Fibroblast of lung (primary cell): Measurements from ENCODE around the gene FBXO38. TPM values are rescaled to one million over a fixed set of nuclear protein-coding genes. Genes with fewer than 3 reads are reported as not detected.

Experiments used
- DNase-seq, 2 donors: peaks; one replicate each; pipeline versions ENCODE4 v3.0.0 to v3.0.0-alpha.2; 2010; ENCODE audit warnings: low read depth in 2 of 2
- H2AFZ ChIP-seq: 2 replicates; pipeline ENCODE4 v1.5.1; 2012; ENCODE audit warnings: low read length, control low read depth, inconsistent platforms
- H3K27ac ChIP-seq: 2 replicates; pipeline ENCODE4 v1.5.1; 2011; ENCODE audit warnings: low read length, control low read depth; ENCODE audit not compliant: insufficient read depth
- H3K27me3 ChIP-seq: 2 replicates; pipeline ENCODE4 v1.5.1; 2011; ENCODE audit warnings: mild to moderate bottlenecking, low read length; ENCODE audit not compliant: control insufficient read depth, insufficient read depth
- H3K36me3 ChIP-seq: 2 replicates; pipeline ENCODE4 v1.5.1; 2011; ENCODE audit warnings: low read length; ENCODE audit not compliant: control insufficient read depth, insufficient read depth
- H3K4me1 ChIP-seq: 2 replicates; pipeline ENCODE4 v1.5.1; 2011; ENCODE audit warnings: low read length; ENCODE audit not compliant: control insufficient read depth, insufficient read depth; ENCODE audit errors: extremely low read depth
- H3K4me2 ChIP-seq: 2 replicates; pipeline ENCODE4 v1.5.1; 2011; ENCODE audit warnings: low read length, control low read depth; ENCODE audit not compliant: insufficient read depth; ENCODE audit errors: extremely low read depth
- H3K4me3 ChIP-seq, 4 experiments: fragments of 200-600 bp in 1 of 4; sonication (generic) in 1 of 4; replicated peaks in 1 of 4; 2 replicates each; pipeline ENCODE4 v1.5.1; 2011 to 2016; ENCODE audit warnings: low read length in 4 of 4, low read depth in 3 of 4, mild to moderate bottlenecking in 3 of 4, control low read depth in 2 of 4, inconsistent platforms in 1 of 4, mixed read lengths in 1 of 4; ENCODE audit not compliant: insufficient read depth in 1 of 4; ENCODE audit errors: control extremely low read depth in 1 of 4
- H3K79me2 ChIP-seq: 2 replicates; pipeline ENCODE4 v1.5.1; 2012; ENCODE audit warnings: mild to moderate bottlenecking, low read length, inconsistent platforms; ENCODE audit not compliant: control insufficient read depth, insufficient read depth
- H3K9ac ChIP-seq: 2 replicates; pipeline ENCODE4 v1.5.1; 2011; ENCODE audit warnings: mild to moderate bottlenecking, low read length, control low read depth; ENCODE audit not compliant: insufficient read depth
- H3K9me3 ChIP-seq: 2 replicates; pipeline ENCODE4 v1.5.1; 2012; ENCODE audit warnings: low read depth, low read length; ENCODE audit not compliant: control insufficient read depth, insufficient read depth
- H4K20me1 ChIP-seq: 2 replicates; pipeline ENCODE4 v1.5.1; 2011; ENCODE audit warnings: low read length; ENCODE audit not compliant: control insufficient read depth, insufficient read depth; ENCODE audit errors: extremely low read depth
- EZH2 ChIP-seq: IDR thresholded peaks from 2 replicates; pipeline ENCODE4 v1.5.1; 2012; ENCODE audit warnings: low read length, control low read depth, mild to moderate bottlenecking; ENCODE audit errors: missing control alignments
- polyA plus RNA-seq, 2 donors: library from polyadenylated mRNA; depleted of rRNA in 1 of 2; stranded (reverse) in 1 of 2; unstranded in 1 of 2; fragments of >200 nt; gene quantifications; 2 replicates each; pipeline ENCODE4 v1.2.1, GENCODE V29; 2011 to 2012; ENCODE audit warnings: missing spikeins in 1 of 2
- total RNA-seq: library from RNA; depleted of rRNA; stranded (reverse); fragments of >200 nt; gene quantifications from 2 replicates; pipeline ENCODE4 v1.2.1, GENCODE V29; 2014
- TF ChIP-seq, protein P1 (sequence below), 2 donors: IDR thresholded peaks in 1 of 2; conservative IDR thresholded peaks in 1 of 2; 1 replicate in 1 of 2; 2 replicates in 1 of 2; pipeline ENCODE4 v1.5.1; 2011 to 2012; ENCODE audit warnings: low read length in 2 of 2, control low read depth in 1 of 2, inconsistent platforms in 1 of 2, low read depth in 1 of 2, mild to moderate bottlenecking in 1 of 2

Gene FBXO38
- total and polyA plus RNA-seq, 2 donors (not counting 1 experiment from before 2014, with no cell fraction given) = 25.0 to 62.4 TPM

GRCh38 chr5:148406406-148406805, 22.6 kb downstream of the FBXO38 start:
- no peak overlapping the region for H3K4me2 ChIP-seq
- no peaks in the 10 kb centered on the region for H3K79me2 ChIP-seq
- no peaks in the 10 kb centered on the region for H3K4me1 ChIP-seq
- no peaks in the 10 kb centered on the region for H3K9me3 ChIP-seq
- no peak overlapping the region for H2AFZ ChIP-seq
- TF ChIP-seq, protein P1, sequence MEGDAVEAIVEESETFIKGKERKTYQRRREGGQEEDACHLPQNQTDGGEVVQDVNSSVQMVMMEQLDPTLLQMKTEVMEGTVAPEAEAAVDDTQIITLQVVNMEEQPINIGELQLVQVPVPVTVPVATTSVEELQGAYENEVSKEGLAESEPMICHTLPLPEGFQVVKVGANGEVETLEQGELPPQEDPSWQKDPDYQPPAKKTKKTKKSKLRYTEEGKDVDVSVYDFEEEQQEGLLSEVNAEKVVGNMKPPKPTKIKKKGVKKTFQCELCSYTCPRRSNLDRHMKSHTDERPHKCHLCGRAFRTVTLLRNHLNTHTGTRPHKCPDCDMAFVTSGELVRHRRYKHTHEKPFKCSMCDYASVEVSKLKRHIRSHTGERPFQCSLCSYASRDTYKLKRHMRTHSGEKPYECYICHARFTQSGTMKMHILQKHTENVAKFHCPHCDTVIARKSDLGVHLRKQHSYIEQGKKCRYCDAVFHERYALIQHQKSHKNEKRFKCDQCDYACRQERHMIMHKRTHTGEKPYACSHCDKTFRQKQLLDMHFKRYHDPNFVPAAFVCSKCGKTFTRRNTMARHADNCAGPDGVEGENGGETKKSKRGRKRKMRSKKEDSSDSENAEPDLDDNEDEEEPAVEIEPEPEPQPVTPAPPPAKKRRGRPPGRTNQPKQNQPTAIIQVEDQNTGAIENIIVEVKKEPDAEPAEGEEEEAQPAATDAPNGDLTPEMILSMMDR (conservative IDR thresholded peaks at IDR 0.05 in 1 of 2, IDR thresholded peaks at IDR 0.05 in 1 of 2; ENCODE audit: low read depth in 1 of 2, low read length in 2 of 2) = no peak
- no peak for TF ChIP-seq EZH2
- H4K20me1 ChIP-seq = peaks cover 3% of the 10 kb centered on the region
- H3K27ac ChIP-seq = no peak overlapping the region
- no peak for DNase-seq
- H3K36me3 ChIP-seq = peaks cover 6% of the 10 kb centered on the region
- no peak overlapping the region for H3K9ac ChIP-seq
- H3K4me3 ChIP-seq = no peak overlapping the region
- H3K27me3 ChIP-seq = no peaks in the 10 kb centered on the region

DNA sequence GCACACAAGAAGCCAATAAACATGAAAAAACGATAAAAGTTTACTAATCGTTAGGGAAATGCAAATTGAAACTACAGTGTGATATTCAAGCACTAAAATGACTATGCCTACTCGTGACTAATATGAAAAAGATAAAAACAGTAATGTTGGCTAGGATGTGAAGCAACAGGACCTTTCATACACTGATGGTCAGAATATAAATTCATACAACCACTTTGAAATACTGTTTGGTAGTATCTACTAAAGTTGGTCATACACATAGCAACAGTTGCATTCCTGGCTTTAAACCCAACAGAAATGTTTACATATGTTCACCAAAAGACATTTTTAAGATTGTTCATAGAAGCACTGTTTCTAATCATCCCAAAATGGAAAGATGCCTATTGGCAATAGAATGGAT, 24.3 kb downstream of the FBXO38 start:
- Histone ChIP-seq H4K20me1 (peaks cover 4% of the 10 kb centered on the region), H3K4me3 (no peak overlapping the region), H3K9me3 (no peaks in the 10 kb centered on the region), H3K79me2 (no peaks in the 10 kb centered on the region), H3K36me3 (peaks cover 14% of the 10 kb centered on the region), H3K9ac (no peak overlapping the region), H3K27ac (no peak overlapping the region), H3K4me2 (no peak overlapping the region), H2AFZ (no peak overlapping the region), H3K27me3 (no peaks in the 10 kb centered on the region), H3K4me1 (no peaks in the 10 kb centered on the region)
- no peak for TF ChIP-seq EZH2
- no peak for DNase-seq

DNA sequence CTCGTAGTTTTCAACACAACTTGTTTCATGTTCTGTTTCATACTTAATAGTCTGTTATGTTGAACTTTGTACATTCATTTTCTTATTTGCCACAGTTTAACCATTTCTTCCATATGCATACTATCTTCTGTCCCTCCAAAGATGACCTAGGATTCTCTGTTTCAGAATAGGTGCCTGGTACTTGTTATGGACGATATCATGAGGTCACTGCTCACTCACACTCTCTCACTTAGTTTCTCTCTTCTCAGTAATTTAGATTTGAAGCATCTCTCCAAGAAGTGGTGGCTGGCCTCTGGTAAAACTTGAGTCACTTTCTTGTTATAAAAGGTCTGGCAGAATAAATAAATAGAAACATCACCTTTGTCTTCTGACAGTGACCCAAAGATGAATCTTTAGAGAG, 28.4 kb downstream of the FBXO38 start:
- no peaks in the 10 kb centered on the region for H3K4me1 ChIP-seq
- H3K9me3 ChIP-seq = no peaks in the 10 kb centered on the region
- H4K20me1 ChIP-seq = peaks cover 4% of the 10 kb centered on the region
- H2AFZ ChIP-seq = no peak overlapping the region
- no peaks in the 10 kb centered on the region for H3K27me3 ChIP-seq
- TF ChIP-seq EZH2 = no peak
- TF ChIP-seq, protein P1 (conservative IDR thresholded peaks at IDR 0.05 in 1 of 2, IDR thresholded peaks at IDR 0.05 in 1 of 2; ENCODE audit: low read depth in 1 of 2, low read length in 2 of 2) = no peak
- H3K79me2 ChIP-seq = no peaks in the 10 kb centered on the region
- H3K4me3 ChIP-seq = no peak overlapping the region
- H3K4me2 ChIP-seq = no peak overlapping the region
- no peak for DNase-seq
- peaks cover 16% of the 10 kb centered on the region for H3K36me3 ChIP-seq
- no peak overlapping the region for H3K27ac ChIP-seq
- H3K9ac ChIP-seq = no peak overlapping the region
